Panc1 (cell line): ENCODE results near the gene AMMECR1L. TPM values are rescaled to one million over a fixed set of nuclear protein-coding genes. Genes with fewer than 3 reads are reported as not detected.
"Not testable (repeated sequence)": the region's sequence is repeated elsewhere in the genome, so short reads cannot be mapped to it uniquely, and the experiment has no call there.

Experiments used
- ATAC-seq: fragments of 200-7000 bp; cut with Tn5 transposase; 2 replicates; pipeline ENCODE4 v1.9.1; 2020; ENCODE audit warnings: mild to moderate bottlenecking, moderate library complexity
- BruUV-seq: library from RNA; stranded (reverse); fragments of 400-500 nt; replicated peaks from 2 replicates; lab custom pipeline; 2021; lab: Mats Ljungman, UMichigan
- CTCF ChIA-PET: fragments of 300-600 bp; sonication (Branson Sonifier 250); formaldehyde crosslinking; loops from one replicate; lab custom pipeline; 2022; ENCODE audit warnings: antibody characterized with exemption; lab: Charles Lee
- POLR2A ChIA-PET: fragments of 300-600 bp; sonication (Branson Sonifier 250); formaldehyde crosslinking; loops from one replicate; lab custom pipeline; 2022; ENCODE audit warnings: antibody characterized with exemption; lab: Charles Lee
- DNase-seq: peaks from one replicate; pipeline ENCODE4 v3.0.0-alpha.2; 2010; ENCODE audit warnings: low read depth, low spot score
- H3K27ac ChIP-seq: 2 replicates; pipeline ENCODE4 v1.5.1; 2011; ENCODE audit warnings: mild to moderate bottlenecking, low read length, inconsistent platforms
- H3K27me3 ChIP-seq: fragments of 200-500 bp; sonication (Bioruptor generic); 2 replicates; pipeline ENCODE4 v1.6.0; 2014; ENCODE audit warnings: low read length, inconsistent platforms; ENCODE audit not compliant: control insufficient read depth, insufficient read depth
- H3K36me3 ChIP-seq: fragments of 200-500 bp; sonication (Bioruptor generic); 2 replicates; pipeline ENCODE4 v1.5.1; 2014; ENCODE audit warnings: inconsistent platforms, mild to moderate bottlenecking, low read length, moderate library complexity; ENCODE audit not compliant: control insufficient read depth, insufficient read depth
- H3K4me1 ChIP-seq: 2 replicates; pipeline ENCODE4 v1.5.1; 2011; ENCODE audit warnings: inconsistent platforms, mild to moderate bottlenecking, low read length, moderate library complexity; ENCODE audit not compliant: control insufficient read depth, insufficient read depth
- H3K4me3 ChIP-seq, 2 experiments: 2 replicates each; pipeline ENCODE4 v1.5.1; 2011 to 2012; ENCODE audit warnings: low read depth in 2 of 2, low read length in 2 of 2, mild to moderate bottlenecking in 2 of 2, inconsistent platforms in 1 of 2, moderate library complexity in 1 of 2
- H3K9me3 ChIP-seq: fragments of 200-500 bp; sonication (Bioruptor generic); 2 replicates; pipeline ENCODE4 v1.5.1; 2014; ENCODE audit warnings: low read depth, mild to moderate bottlenecking, inconsistent platforms, low read length, moderate library complexity; ENCODE audit not compliant: control insufficient read depth, insufficient read depth
- POLR2AphosphoS5 ChIP-seq: IDR thresholded peaks from 2 replicates; pipeline ENCODE4 v1.6.1; 2012; ENCODE audit warnings: mild to moderate bottlenecking, low read depth, low read length, moderate library complexity
- REST ChIP-seq, 2 experiments: IDR thresholded peaks; 2 replicates each; pipeline ENCODE4 v1.6.1; 2011 to 2012; ENCODE audit warnings: low read depth in 2 of 2, control low read depth in 1 of 2, low read length in 1 of 2, mild to moderate bottlenecking in 1 of 2, moderate library complexity in 1 of 2; ENCODE audit not compliant: insufficient read depth in 1 of 2
- SIN3A ChIP-seq: IDR thresholded peaks from 2 replicates; pipeline ENCODE4 v1.6.1; 2012; ENCODE audit warnings: low read depth, mild to moderate bottlenecking, low read length, moderate library complexity, borderline replicate concordance; ENCODE audit not compliant: insufficient read depth
- TCF7L2 ChIP-seq: IDR thresholded peaks from 2 replicates; pipeline ENCODE4 v1.6.1; 2011; ENCODE audit warnings: mild to moderate bottlenecking, low read depth, low read length, inconsistent platforms
- in situ Hi-C: cut with HindIII; loops from 2 replicates; pipeline ENCODE4 v1.10.0; 2016; ENCODE audit warnings: low sequenced_read_pairs, low pct_unique_long_range_greater_than_20kb
- intact Hi-C: fragments of 100-400 bp; cut with micrococcal nuclease; formaldehyde crosslinking; loops from one replicate; pipeline ENCODE4 v1.10.0; 2022; ENCODE audit not compliant: unreplicated experiment
- total RNA-seq: library from RNA; stranded (reverse); gene quantifications from one replicate; pipeline ENCODE4 v1.2.1, GENCODE V29; 2021; ENCODE audit not compliant: unreplicated experiment
- TF ChIP-seq, protein P1 (sequence below): fragments of 450-650 bp; IDR thresholded peaks from 2 replicates; pipeline ENCODE4 v1.5.1; 2017; ENCODE audit warnings: mild to moderate bottlenecking

The AMMECR1L gene
- total RNA-seq, 1 experiment from 2014 or later = 26.5 TPM

DNA sequence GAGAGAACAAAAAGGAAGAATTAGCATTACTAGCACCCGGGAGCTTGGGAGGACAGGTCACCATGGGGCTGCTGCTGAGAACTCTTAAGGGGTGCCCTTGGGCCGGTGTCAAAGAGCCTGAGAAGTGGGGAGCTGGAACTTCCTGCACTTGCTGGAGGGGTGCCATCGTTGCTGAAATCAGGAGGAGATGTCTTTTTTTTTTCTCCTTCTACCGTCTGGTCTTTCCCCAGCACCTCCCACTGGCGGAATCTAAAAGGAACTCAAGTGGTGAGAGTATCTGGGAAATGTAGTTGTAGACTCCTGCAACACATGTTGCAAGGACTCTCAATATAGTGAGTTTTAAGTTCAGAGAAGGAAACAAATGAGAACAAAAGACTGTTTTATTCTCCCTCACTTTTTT, 6.1 kb upstream of the AMMECR1L start:
- DNase-seq (no peak), ATAC-seq (no peak)
- CTCF ChIA-PET = no interaction called here
- H3K27ac ChIP-seq = no peak overlapping the region
- no peaks in the 10 kb centered on the region for H3K27me3 ChIP-seq
- BruUV-seq = no TSS peak
- H3K9me3 ChIP-seq = no peaks in the 10 kb centered on the region
- intact Hi-C loops (no loop called here), in situ Hi-C loops (no loop called here)
- peaks cover 9% of the 10 kb centered on the region; the same call in 1 of the 2 replicates for H3K4me1 ChIP-seq
- POLR2A ChIA-PET = no interaction called here
- H3K36me3 ChIP-seq = no peaks in the 10 kb centered on the region
- TF ChIP-seq TCF7L2 (no peak), SIN3A (no peak), POLR2AphosphoS5 (no peak), REST (IDR thresholded peaks at IDR 0.05; ENCODE audit: insufficient read depth in 1 of 2, low read depth in 2 of 2, low read length in 1 of 2) (no peak)
- TF ChIP-seq, protein P1, sequence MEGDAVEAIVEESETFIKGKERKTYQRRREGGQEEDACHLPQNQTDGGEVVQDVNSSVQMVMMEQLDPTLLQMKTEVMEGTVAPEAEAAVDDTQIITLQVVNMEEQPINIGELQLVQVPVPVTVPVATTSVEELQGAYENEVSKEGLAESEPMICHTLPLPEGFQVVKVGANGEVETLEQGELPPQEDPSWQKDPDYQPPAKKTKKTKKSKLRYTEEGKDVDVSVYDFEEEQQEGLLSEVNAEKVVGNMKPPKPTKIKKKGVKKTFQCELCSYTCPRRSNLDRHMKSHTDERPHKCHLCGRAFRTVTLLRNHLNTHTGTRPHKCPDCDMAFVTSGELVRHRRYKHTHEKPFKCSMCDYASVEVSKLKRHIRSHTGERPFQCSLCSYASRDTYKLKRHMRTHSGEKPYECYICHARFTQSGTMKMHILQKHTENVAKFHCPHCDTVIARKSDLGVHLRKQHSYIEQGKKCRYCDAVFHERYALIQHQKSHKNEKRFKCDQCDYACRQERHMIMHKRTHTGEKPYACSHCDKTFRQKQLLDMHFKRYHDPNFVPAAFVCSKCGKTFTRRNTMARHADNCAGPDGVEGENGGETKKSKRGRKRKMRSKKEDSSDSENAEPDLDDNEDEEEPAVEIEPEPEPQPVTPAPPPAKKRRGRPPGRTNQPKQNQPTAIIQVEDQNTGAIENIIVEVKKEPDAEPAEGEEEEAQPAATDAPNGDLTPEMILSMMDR = no peak
- no peak overlapping the region for H3K4me3 ChIP-seq

GRCh38 chr2:127890756-127891155, 5.0 kb upstream of the AMMECR1L start:
- H3K27ac ChIP-seq, BruUV-seq, H3K4me1 ChIP-seq, CTCF ChIA-PET, H3K9me3 ChIP-seq, in situ Hi-C loops, H3K4me3 ChIP-seq, DNase-seq, POLR2A ChIA-PET, H3K27me3 ChIP-seq, intact Hi-C loops, ATAC-seq, H3K36me3 ChIP-seq: not testable (repeated sequence)

DNA sequence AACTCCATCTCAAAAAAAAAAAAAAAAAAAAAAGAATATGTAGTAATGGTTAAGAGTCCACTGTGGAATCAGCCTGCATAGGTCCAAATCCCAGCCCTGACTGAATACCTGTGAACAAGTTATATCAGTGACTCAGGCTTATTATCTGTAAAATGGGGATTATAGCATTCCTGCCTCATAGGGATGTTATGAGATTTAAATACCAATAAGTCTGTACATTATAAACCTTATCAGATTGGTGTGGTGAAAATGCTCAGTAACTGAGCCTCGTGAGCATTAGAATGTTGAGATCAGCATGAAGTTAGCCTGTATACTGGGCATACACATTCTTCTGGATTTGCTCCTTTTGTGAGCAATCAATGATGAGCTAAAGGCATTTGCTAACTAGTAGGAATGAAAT, 3.0 kb upstream of the AMMECR1L start:
- no peaks in the 10 kb centered on the region for H3K9me3 ChIP-seq
- no peak overlapping the region for H3K4me3 ChIP-seq
- intact Hi-C loops = no loop called here
- DNase-seq = no peak
- no peak overlapping the region for H3K27ac ChIP-seq
- no peak for ATAC-seq
- ChIA-PET CTCF (no interaction called here), POLR2A (no interaction called here)
- H3K36me3 ChIP-seq = peaks cover 3% of the 10 kb centered on the region; the same call in 1 of the 2 replicates
- no TSS peak for BruUV-seq
- in situ Hi-C loops = no loop called here
- H3K27me3 ChIP-seq = no peaks in the 10 kb centered on the region
- H3K4me1 ChIP-seq = peaks cover 17% of the 10 kb centered on the region
- TF ChIP-seq TCF7L2 (no peak), POLR2AphosphoS5 (no peak), SIN3A (no peak), REST (IDR thresholded peaks at IDR 0.05; ENCODE audit: insufficient read depth in 1 of 2, low read depth in 2 of 2, low read length in 1 of 2) (no peak)
- TF ChIP-seq, protein P1 = no peak
